MCF 10A (cell line): Measurements from ENCODE around the gene DUSP16. TPM values are rescaled to one million over a fixed set of nuclear protein-coding genes. Genes with fewer than 3 reads are reported as not detected.
A peak's percentile ranks its signal among the peaks of the same experiment; 100 is the strongest.

Source experiments
- BruUV-seq: library from RNA; stranded (reverse); fragments of 400-500 nt; replicated peaks from 2 replicates; lab custom pipeline; 2021; lab: Mats Ljungman, UMichigan
- CTCF ChIA-PET: fragments of 300-600 bp; sonication (Branson Sonifier 250); formaldehyde crosslinking; extraction: SDS; loops from one replicate; lab custom pipeline; 2021; ENCODE audit warnings: antibody characterized with exemption, inconsistent platforms; lab: Yijun Ruan, JAX
- POLR2A ChIA-PET: fragments of 300-600, 350-650 bp; sonication (Branson Sonifier 250); formaldehyde crosslinking; extraction: SDS; loops from one replicate; lab custom pipeline; 2020; ENCODE audit warnings: antibody characterized with exemption, inconsistent platforms; lab: Yijun Ruan, JAX
- DNase-seq: peaks from one replicate; pipeline ENCODE4 v3.0.0-alpha.2; 2018; ENCODE audit not compliant: unreplicated experiment
- H3K27ac Mint-ChIP-seq: one replicate; pipeline ENCODE4 v1.8.0; 2022; ENCODE audit warnings: mild to moderate bottlenecking, low read depth, mixed read lengths; ENCODE audit not compliant: unreplicated experiment
- H3K27me3 Mint-ChIP-seq: one replicate; pipeline ENCODE4 v1.8.0; 2022; ENCODE audit warnings: mixed read lengths; ENCODE audit not compliant: insufficient read depth, unreplicated experiment
- H3K36me3 Mint-ChIP-seq: one replicate; pipeline ENCODE4 v1.8.0; 2022; ENCODE audit warnings: mild to moderate bottlenecking, moderate library complexity, mixed read lengths; ENCODE audit not compliant: insufficient read depth, unreplicated experiment
- H3K4me1 Mint-ChIP-seq: one replicate; pipeline ENCODE4 v1.8.0; 2022; ENCODE audit warnings: mixed read lengths; ENCODE audit not compliant: insufficient read depth, unreplicated experiment
- H3K4me3 Mint-ChIP-seq: one replicate; pipeline ENCODE4 v1.8.0; 2022; ENCODE audit warnings: mild to moderate bottlenecking, moderate library complexity, mixed read lengths; ENCODE audit not compliant: unreplicated experiment
- H3K9me3 Mint-ChIP-seq: one replicate; pipeline ENCODE4 v1.8.0; 2022; ENCODE audit warnings: mixed read lengths; ENCODE audit not compliant: unreplicated experiment
- intact Hi-C: fragments of 100-400 bp; cut with micrococcal nuclease; formaldehyde crosslinking; loops from 2 replicates; pipeline ENCODE4 v1.14.1; 2022
- total RNA-seq: library from RNA; stranded (reverse); gene quantifications from 2 replicates; pipeline ENCODE4 v1.2.3, GENCODE V29; 2022
- TF ChIP-seq, protein P1 (sequence below): fragments of 200-600 bp; IDR thresholded peaks from one replicate; pipeline ENCODE4 v1.8.0; 2022; ENCODE audit warnings: antibody characterized with exemption, mild to moderate bottlenecking; ENCODE audit not compliant: unreplicated experiment

Gene DUSP16
- total RNA-seq, 1 experiment from 2014 or later: 20.7 TPM

DNA sequence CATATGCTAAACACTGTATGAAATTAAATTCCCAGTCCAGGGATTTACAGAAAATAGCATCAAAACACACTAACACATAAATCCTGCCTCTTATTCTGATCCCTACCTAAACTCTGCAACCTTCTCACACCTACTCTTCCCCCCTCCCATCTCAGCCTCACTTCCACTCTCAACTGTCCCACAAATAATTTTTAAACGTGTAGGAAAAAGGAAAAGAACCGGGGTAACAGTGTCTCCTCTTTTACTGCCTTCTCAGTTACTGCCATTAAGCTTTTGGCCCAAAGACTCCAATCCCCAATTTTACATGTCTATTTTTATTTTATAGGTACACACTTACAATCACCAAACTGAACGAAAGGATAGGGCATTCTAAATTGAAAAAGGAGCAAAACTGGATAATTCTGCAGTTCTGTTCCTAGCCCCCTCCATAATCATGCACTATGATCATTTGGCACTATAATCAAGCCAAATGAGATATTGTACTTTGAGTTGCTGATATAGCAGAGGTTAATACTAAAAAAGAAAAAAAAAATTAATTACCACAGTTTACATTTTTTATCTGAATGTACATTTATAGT is 2.9 kb downstream of the DUSP16 start:
- Mint-ChIP-seq H3K9me3 (no peaks in the 10 kb centered on the region), H3K36me3 (no peaks in the 10 kb centered on the region), H3K4me1 (peaks cover 25% of the 10 kb centered on the region), H3K27ac (peak overlapping the region; percentile 95), H3K4me3 (peak overlapping the region; percentile 69), H3K27me3 (no peaks in the 10 kb centered on the region)
- ChIA-PET POLR2A (interaction anchor here (0.6 to 4.7 kb wide), 19 partner anchors 12 to 203 kb away, joined by 3 to 41 read pairs (median 6); partner anchors contain the start of genes BORCS5, CREBL2 and GPR19), CTCF (interaction anchor here (0.6 to 0.8 kb wide), 3 partner anchors 11 to 1843 kb away, joined by 3 to 4 read pairs (median 3); no protein-coding TSS in a partner anchor)
- TF ChIP-seq, protein P1, sequence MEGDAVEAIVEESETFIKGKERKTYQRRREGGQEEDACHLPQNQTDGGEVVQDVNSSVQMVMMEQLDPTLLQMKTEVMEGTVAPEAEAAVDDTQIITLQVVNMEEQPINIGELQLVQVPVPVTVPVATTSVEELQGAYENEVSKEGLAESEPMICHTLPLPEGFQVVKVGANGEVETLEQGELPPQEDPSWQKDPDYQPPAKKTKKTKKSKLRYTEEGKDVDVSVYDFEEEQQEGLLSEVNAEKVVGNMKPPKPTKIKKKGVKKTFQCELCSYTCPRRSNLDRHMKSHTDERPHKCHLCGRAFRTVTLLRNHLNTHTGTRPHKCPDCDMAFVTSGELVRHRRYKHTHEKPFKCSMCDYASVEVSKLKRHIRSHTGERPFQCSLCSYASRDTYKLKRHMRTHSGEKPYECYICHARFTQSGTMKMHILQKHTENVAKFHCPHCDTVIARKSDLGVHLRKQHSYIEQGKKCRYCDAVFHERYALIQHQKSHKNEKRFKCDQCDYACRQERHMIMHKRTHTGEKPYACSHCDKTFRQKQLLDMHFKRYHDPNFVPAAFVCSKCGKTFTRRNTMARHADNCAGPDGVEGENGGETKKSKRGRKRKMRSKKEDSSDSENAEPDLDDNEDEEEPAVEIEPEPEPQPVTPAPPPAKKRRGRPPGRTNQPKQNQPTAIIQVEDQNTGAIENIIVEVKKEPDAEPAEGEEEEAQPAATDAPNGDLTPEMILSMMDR: no peak
- DNase-seq: no peak
- no TSS peak for BruUV-seq
- intact Hi-C loops: loop anchor here (2.0 kb wide), 1 partner anchor 97 kb away; no protein-coding TSS in a partner anchor

- intact Hi-C loops: no loop called here
- DNase-seq: no peak
- Mint-ChIP-seq H3K9me3 (no peaks in the 10 kb centered on the region), H3K4me3 (no peak overlapping the region), H3K36me3 (no peaks in the 10 kb centered on the region), H3K4me1 (peaks cover 23% of the 10 kb centered on the region), H3K27me3 (no peaks in the 10 kb centered on the region), H3K27ac (peak overlapping the region; percentile 3)
- CTCF ChIA-PET: no interaction called here
- POLR2A ChIA-PET: interaction anchor here (0.7 to 4.7 kb wide), 7 partner anchors 14 to 202 kb away, joined by 3 to 41 read pairs (median 4); partner anchors contain the start of genes BORCS5 and GPR19
- TF ChIP-seq, protein P1: no peak
- no TSS peak for BruUV-seq
Observed at GRCh38 chr12:12558291-12558690, 4.4 kb downstream of the DUSP16 start.

DNA sequence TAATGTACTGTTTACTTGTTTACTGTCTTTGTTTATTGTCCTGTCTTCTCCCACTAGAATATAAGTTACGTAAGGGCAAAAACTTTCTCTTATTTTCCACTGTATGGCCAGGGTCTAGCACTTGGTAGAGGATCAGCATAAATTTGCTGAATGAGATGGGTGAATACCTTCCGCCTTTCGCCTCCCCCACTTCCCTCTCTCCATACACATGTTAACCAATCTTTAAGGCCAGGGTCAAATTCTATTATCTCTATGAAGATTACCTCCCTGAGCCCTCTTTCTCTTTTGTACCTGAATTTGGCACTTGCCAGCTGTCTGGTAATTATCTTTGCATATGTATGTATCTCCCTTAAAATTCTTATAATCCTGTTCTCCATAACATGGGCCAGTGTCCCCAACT is 4.9 kb downstream of the DUSP16 start:
- ChIA-PET CTCF (no interaction called here), POLR2A (interaction anchor here (0.7 to 4.7 kb wide), 3 partner anchors 14 to 165 kb away, joined by 3 to 41 read pairs (median 20); no protein-coding TSS in a partner anchor)
- H3K36me3 Mint-ChIP-seq: no peaks in the 10 kb centered on the region
- DNase-seq: no peak
- H3K27ac Mint-ChIP-seq: peak overlapping the region; percentile 3
- no peaks in the 10 kb centered on the region for H3K9me3 Mint-ChIP-seq
- intact Hi-C loops: no loop called here
- H3K27me3 Mint-ChIP-seq: no peaks in the 10 kb centered on the region
- no peak overlapping the region for H3K4me3 Mint-ChIP-seq
- BruUV-seq: no TSS peak
- TF ChIP-seq, protein P1: no peak
- H3K4me1 Mint-ChIP-seq: peaks cover 23% of the 10 kb centered on the region

GRCh38 chr12:12555656-12556055 is 7.0 kb downstream of the DUSP16 start:
- Mint-ChIP-seq H3K9me3 (no peaks in the 10 kb centered on the region), H3K27ac (no peak overlapping the region), H3K4me3 (no peak overlapping the region), H3K4me1 (peaks cover 19% of the 10 kb centered on the region), H3K36me3 (no peaks in the 10 kb centered on the region), H3K27me3 (no peaks in the 10 kb centered on the region)
- CTCF ChIA-PET: interaction anchor here (1.0 to 1.2 kb wide), 3 partner anchors 9 to 100 kb away, joined by 3 read pairs; no protein-coding TSS in a partner anchor
- no peak for DNase-seq
- intact Hi-C loops: no loop called here
- TF ChIP-seq, protein P1: no peak
- BruUV-seq: no TSS peak
- POLR2A ChIA-PET: interaction anchor here (0.6 to 1.9 kb wide), 5 partner anchors 16 to 167 kb away, joined by 3 to 5 read pairs (median 3); no protein-coding TSS in a partner anchor
